CD14-positive monocyte (primary cell): ENCODE results near the gene SELL. TPM values are rescaled to one million over a fixed set of nuclear protein-coding genes. Genes with fewer than 3 reads are reported as not detected.

Experiments used
- DNase-seq, 3 donors: peaks; one replicate each; pipeline ENCODE4 v3.0.0-alpha.2; 2011 to 2022
- H2AFZ ChIP-seq: 2 replicates; pipeline ENCODE4 v1.6.0; 2012; ENCODE audit warnings: mild to moderate bottlenecking, low read depth, low read length, inconsistent platforms; ENCODE audit not compliant: insufficient read depth, poor library complexity, severe bottlenecking
- H3K27ac ChIP-seq, 2 donors: 1 replicate in 1 of 2; 2 replicates in 1 of 2; pipeline ENCODE4 v1.5.1; 2012 to 2013; ENCODE audit warnings: low read length in 2 of 2, control low read depth in 1 of 2, inconsistent platforms in 1 of 2, low read depth in 1 of 2, mild to moderate bottlenecking in 1 of 2
- H3K27me3 ChIP-seq, 2 donors: one replicate each; pipeline versions ENCODE4 v1.6.0 to v1.6.1; 2011 to 2013; ENCODE audit warnings: low read length in 2 of 2; ENCODE audit not compliant: control insufficient read depth in 2 of 2, insufficient read depth in 2 of 2
- H3K36me3 ChIP-seq, 2 donors: replicated peaks in 1 of 2; 1 replicate in 1 of 2; 2 replicates in 1 of 2; pipeline versions ENCODE4 v1.5.1 to v1.6.1; 2012 to 2013; ENCODE audit warnings: low read length in 2 of 2, control low read depth in 1 of 2, inconsistent platforms in 1 of 2, mild to moderate bottlenecking in 1 of 2; ENCODE audit not compliant: insufficient read depth in 2 of 2, control insufficient read depth in 1 of 2
- H3K4me1 ChIP-seq, 2 donors: 1 replicate in 1 of 2; 2 replicates in 1 of 2; pipeline versions ENCODE4 v1.5.1 to v1.6.1; 2012 to 2013; ENCODE audit warnings: low read length in 2 of 2, control low read depth in 1 of 2, inconsistent platforms in 1 of 2, mild to moderate bottlenecking in 1 of 2, moderate library complexity in 1 of 2; ENCODE audit not compliant: insufficient read depth in 2 of 2, control insufficient read depth in 1 of 2
- H3K4me2 ChIP-seq: replicated peaks from 2 replicates; pipeline ENCODE3; 2012; ENCODE audit warnings: low read length, moderate library complexity, mild to moderate bottlenecking; ENCODE audit not compliant: poor library complexity, severe bottlenecking; ENCODE audit errors: extremely low read depth
- H3K4me3 ChIP-seq, 3 experiments: fragments of 200-600 bp in 1 of 3; sonication (generic) in 1 of 3; replicated peaks in 1 of 3; 1 replicate in 2 of 3; 2 replicates in 1 of 3; pipeline ENCODE4 v1.5.1; 2011 to 2013; ENCODE audit warnings: low read length in 3 of 3, mild to moderate bottlenecking in 3 of 3, control low read depth in 2 of 3, low read depth in 2 of 3, inconsistent platforms in 1 of 3, moderate library complexity in 1 of 3
- H3K79me2 ChIP-seq: 2 replicates; pipeline ENCODE4 v1.6.0; 2012; ENCODE audit warnings: mild to moderate bottlenecking, control low read depth, inconsistent platforms, low read length, moderate library complexity; ENCODE audit not compliant: insufficient read depth
- H3K9ac ChIP-seq: 2 replicates; pipeline ENCODE4 v1.6.0; 2017; ENCODE audit warnings: low read length, mild to moderate bottlenecking; ENCODE audit not compliant: insufficient read depth, poor library complexity, severe bottlenecking
- H3K9me3 ChIP-seq, 2 donors: replicated peaks in 1 of 2; 1 replicate in 1 of 2; 2 replicates in 1 of 2; pipeline versions ENCODE4 v1.5.1 to v1.6.1; 2012 to 2013; ENCODE audit warnings: low read length in 2 of 2, control low read depth in 1 of 2; ENCODE audit not compliant: control insufficient read depth in 1 of 2, insufficient read depth in 1 of 2
- H4K20me1 ChIP-seq: 2 replicates; pipeline ENCODE4 v1.6.0; 2012; ENCODE audit warnings: mild to moderate bottlenecking, low read length, control low read depth, moderate library complexity; ENCODE audit not compliant: insufficient read depth
- H3K27ac Mint-ChIP-seq, 7 donors: one replicate each; pipeline ENCODE4 v1.8.0; 2020; ENCODE audit warnings: mild to moderate bottlenecking in 7 of 7, mixed read lengths in 7 of 7, moderate library complexity in 6 of 7, inconsistent platforms in 2 of 7
- H3K27me3 Mint-ChIP-seq, 3 donors: one replicate each; pipeline ENCODE4 v1.8.0; 2021 to 2022; ENCODE audit warnings: low read depth in 3 of 3, mild to moderate bottlenecking in 3 of 3, mixed read lengths in 3 of 3, moderate library complexity in 3 of 3, inconsistent platforms in 1 of 3
- H3K36me3 Mint-ChIP-seq, 2 donors: one replicate each; pipeline ENCODE4 v1.8.0; 2020; ENCODE audit warnings: mixed read lengths in 2 of 2, inconsistent platforms in 1 of 2, mild to moderate bottlenecking in 1 of 2
- H3K4me1 Mint-ChIP-seq: one replicate; pipeline ENCODE4 v1.8.0; 2020; ENCODE audit warnings: mild to moderate bottlenecking, mixed read lengths
- H3K4me3 Mint-ChIP-seq, 2 donors: one replicate each; pipeline ENCODE4 v1.8.0; 2020; ENCODE audit warnings: mild to moderate bottlenecking in 2 of 2, mixed read lengths in 2 of 2, moderate library complexity in 1 of 2
- H3K9me3 Mint-ChIP-seq, 7 donors: one replicate each; pipeline ENCODE4 v1.8.0; 2020 to 2022; ENCODE audit warnings: mixed read lengths in 7 of 7, mild to moderate bottlenecking in 6 of 7, moderate library complexity in 6 of 7, inconsistent platforms in 2 of 7
- WGBS: methylation state at CpG from one replicate; pipeline ENCODE4 v1.1.5; 2013; ENCODE audit warnings: missing lambda C conversion rate; ENCODE audit not compliant: insufficient coverage; 5-methylcytosine and 5-hydroxymethylcytosine counted together
- intact Hi-C, 2 donors: fragments of 100-400 bp; cut with micrococcal nuclease; formaldehyde crosslinking; loops; one replicate each; pipeline versions ENCODE4 v1.15.0 to v1.15.1; 2023
- polyA plus RNA-seq, 3 donors: library from polyadenylated mRNA; depleted of rRNA in 1 of 3; unstranded in 2 of 3; stranded (reverse) in 1 of 3; fragments of 300-500 nt in 2 of 3; fragments of >200 nt in 1 of 3; fragmentation: Illumina TruSeq in 2 of 3; gene quantifications; 1 replicate in 2 of 3; 2 replicates in 1 of 3; pipeline ENCODE4 v1.2.3, GENCODE V29; 2012 to 2021
- TF ChIP-seq, protein P1 (sequence below): fragments of 200-600 bp; IDR thresholded peaks from one replicate; pipeline ENCODE4 v1.8.0; 2022; ENCODE audit warnings: antibody characterized with exemption, mild to moderate bottlenecking

The SELL gene
- polyA plus RNA-seq, 3 donors, result 153 to 1,885 (median 1,118) TPM

DNA sequence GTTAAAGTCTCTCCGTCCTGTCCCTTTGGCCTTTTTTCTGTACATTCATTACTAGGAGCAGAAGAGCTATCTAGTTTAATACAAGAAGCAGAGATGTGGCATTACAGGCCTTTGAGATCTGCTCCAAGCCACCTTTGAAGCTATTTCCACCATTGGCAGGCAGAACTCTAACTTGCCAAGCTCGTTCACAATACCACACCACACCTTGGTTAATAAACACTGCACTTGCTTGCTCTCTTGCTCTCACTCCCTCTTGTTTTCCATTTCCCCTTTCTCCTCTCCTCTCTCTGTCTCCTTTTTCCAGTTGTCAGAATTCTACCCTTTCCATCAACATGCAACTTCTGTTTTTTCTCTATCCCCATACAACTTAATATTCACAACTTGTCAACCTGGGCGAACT lies 15.4 kb upstream of the SELL start:
- Mint-ChIP-seq H3K4me1 (no peaks in the 10 kb centered on the region), H3K27ac (no peak overlapping the region), H3K4me3 (no peak overlapping the region), H3K36me3 (no peaks in the 10 kb centered on the region), H3K9me3 (no peaks in the 10 kb centered on the region), H3K27me3 (peaks cover 0 to 5% (median 2%) of the 10 kb centered on the region in 3 donors)
- no peaks in the 10 kb centered on the region for H4K20me1 ChIP-seq
- intact Hi-C loops, result no loop called here
- WGBS, result 100% methylated on average over 1 of the region's 3 CpGs
- no peaks in the 10 kb centered on the region for H3K36me3 ChIP-seq
- no peak overlapping the region for H3K4me2 ChIP-seq
- H3K27ac ChIP-seq, result no peak overlapping the region
- no peaks in the 10 kb centered on the region for H3K27me3 ChIP-seq
- H3K4me1 ChIP-seq, result no peaks in the 10 kb centered on the region
- no peaks in the 10 kb centered on the region for H3K79me2 ChIP-seq
- H2AFZ ChIP-seq, result no peak overlapping the region
- H3K9ac ChIP-seq, result no peak overlapping the region
- no peaks in the 10 kb centered on the region for H3K9me3 ChIP-seq
- H3K4me3 ChIP-seq, result no peak overlapping the region
- no peak for DNase-seq
- TF ChIP-seq, protein P1, sequence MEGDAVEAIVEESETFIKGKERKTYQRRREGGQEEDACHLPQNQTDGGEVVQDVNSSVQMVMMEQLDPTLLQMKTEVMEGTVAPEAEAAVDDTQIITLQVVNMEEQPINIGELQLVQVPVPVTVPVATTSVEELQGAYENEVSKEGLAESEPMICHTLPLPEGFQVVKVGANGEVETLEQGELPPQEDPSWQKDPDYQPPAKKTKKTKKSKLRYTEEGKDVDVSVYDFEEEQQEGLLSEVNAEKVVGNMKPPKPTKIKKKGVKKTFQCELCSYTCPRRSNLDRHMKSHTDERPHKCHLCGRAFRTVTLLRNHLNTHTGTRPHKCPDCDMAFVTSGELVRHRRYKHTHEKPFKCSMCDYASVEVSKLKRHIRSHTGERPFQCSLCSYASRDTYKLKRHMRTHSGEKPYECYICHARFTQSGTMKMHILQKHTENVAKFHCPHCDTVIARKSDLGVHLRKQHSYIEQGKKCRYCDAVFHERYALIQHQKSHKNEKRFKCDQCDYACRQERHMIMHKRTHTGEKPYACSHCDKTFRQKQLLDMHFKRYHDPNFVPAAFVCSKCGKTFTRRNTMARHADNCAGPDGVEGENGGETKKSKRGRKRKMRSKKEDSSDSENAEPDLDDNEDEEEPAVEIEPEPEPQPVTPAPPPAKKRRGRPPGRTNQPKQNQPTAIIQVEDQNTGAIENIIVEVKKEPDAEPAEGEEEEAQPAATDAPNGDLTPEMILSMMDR, result no peak

- Histone ChIP-seq H2AFZ (no peak overlapping the region), H3K27me3 (no peaks in the 10 kb centered on the region), H3K4me1 (no peaks in the 10 kb centered on the region), H3K4me3 (no peak overlapping the region), H3K36me3 (no peaks in the 10 kb centered on the region), H3K4me2 (no peak overlapping the region), H3K9ac (no peak overlapping the region), H3K9me3 (no peaks in the 10 kb centered on the region), H3K27ac (no peak overlapping the region), H3K79me2 (no peaks in the 10 kb centered on the region), H4K20me1 (no peaks in the 10 kb centered on the region)
- intact Hi-C loops, result no loop called here
- no peak overlapping the region for H3K4me3 Mint-ChIP-seq
- H3K9me3 Mint-ChIP-seq, result peaks cover 0 to 4% (median 0%) of the 10 kb centered on the region in 7 donors
- no peaks in the 10 kb centered on the region for H3K4me1 Mint-ChIP-seq
- TF ChIP-seq, protein P1, result no peak
- H3K27me3 Mint-ChIP-seq, result peaks cover 0 to 5% (median 2%) of the 10 kb centered on the region in 3 donors
- 89% methylated on average over 1 of the region's 3 CpGs for WGBS
- DNase-seq, result no peak
- H3K27ac Mint-ChIP-seq, result no peak overlapping the region
- H3K36me3 Mint-ChIP-seq, result no peaks in the 10 kb centered on the region
Measured at GRCh38 chr1:169725930-169726329, 14.5 kb upstream of the SELL start.
